PC-9 (cell line): ENCODE measurements around the gene PTOV1. TPM values are rescaled to one million over a fixed set of nuclear protein-coding genes. Genes with fewer than 3 reads are reported as not detected.

ENCODE experiments used
- BruUV-seq: library from RNA; stranded (reverse); fragments of 400-500 nt; replicated peaks from 2 replicates; lab custom pipeline; 2021; lab: Mats Ljungman, UMichigan
- CTCF ChIA-PET: fragments of 300-600 bp; sonication (Branson Sonifier 250); formaldehyde crosslinking; loops from one replicate; lab custom pipeline; 2022; ENCODE audit warnings: antibody characterized with exemption; lab: Charles Lee
- POLR2A ChIA-PET: fragments of 300-600 bp; sonication (Branson Sonifier 250); formaldehyde crosslinking; loops from one replicate; lab custom pipeline; 2022; ENCODE audit warnings: antibody characterized with exemption; ENCODE audit not compliant: unreplicated experiment; lab: Charles Lee
- DNase-seq, 2 experiments: peaks; one replicate each; pipeline versions ENCODE4 v3.0.0 to v3.0.0-alpha.2; 2015 to 2022; ENCODE audit warnings: mixed read lengths in 1 of 2
- H2AFZ ChIP-seq: fragments of 200-600 bp; sonication (generic); 2 replicates; pipeline ENCODE4 v1.8.1; 2017; ENCODE audit warnings: antibody characterized with exemption
- H3F3A ChIP-seq: fragments of 200-600 bp; sonication (generic); 2 replicates; pipeline ENCODE4 v1.8.1; 2017; ENCODE audit warnings: antibody characterized with exemption, mild to moderate bottlenecking, low read depth; ENCODE audit not compliant: insufficient read depth
- H3K27ac ChIP-seq: fragments of 200-600 bp; sonication (generic); 2 replicates; pipeline ENCODE4 v1.6.1; 2016; ENCODE audit warnings: mixed run types
- H3K27me3 ChIP-seq: fragments of 200-600 bp; sonication (generic); 2 replicates; pipeline ENCODE4 v1.6.1; 2016; ENCODE audit warnings: low read depth, mixed run types; ENCODE audit not compliant: insufficient read depth
- H3K36me3 ChIP-seq: fragments of 200-600 bp; sonication (generic); 2 replicates; pipeline ENCODE4 v1.6.1; 2016; ENCODE audit warnings: low read depth, mixed run types
- H3K4me1 ChIP-seq: fragments of 200-600 bp; sonication (generic); replicated peaks from 2 replicates; pipeline ENCODE4 v1.6.1; 2016; ENCODE audit warnings: mixed run types; ENCODE audit not compliant: insufficient read depth
- H3K4me2 ChIP-seq: fragments of 200-600 bp; sonication (generic); 2 replicates; pipeline ENCODE4 v1.6.1; 2017; ENCODE audit warnings: mixed run types
- H3K4me3 ChIP-seq: fragments of 200-600 bp; sonication (generic); 2 replicates; pipeline ENCODE4 v1.6.1; 2016; ENCODE audit warnings: mixed run types
- H3K79me2 ChIP-seq: fragments of 200-600 bp; sonication (generic); 2 replicates; pipeline ENCODE4 v1.6.1; 2017; ENCODE audit warnings: low read depth, mixed run types
- H3K9me2 ChIP-seq: fragments of 200-600 bp; sonication (generic); 2 replicates; pipeline ENCODE4 v1.8.1; 2017; ENCODE audit warnings: mild to moderate bottlenecking; ENCODE audit not compliant: insufficient read depth
- H3K9me3 ChIP-seq: fragments of 200-600 bp; sonication (generic); 2 replicates; pipeline ENCODE4 v1.8.1; 2016; ENCODE audit warnings: low read depth; ENCODE audit not compliant: insufficient read depth
- H4K20me1 ChIP-seq: fragments of 200-600 bp; sonication (generic); 2 replicates; pipeline ENCODE4 v1.8.1; 2017; ENCODE audit not compliant: insufficient read depth
- CTCF ChIP-seq: fragments of 200-600 bp; sonication (generic); conservative IDR thresholded peaks from 2 replicates; pipeline ENCODE4 v1.6.1; 2017; ENCODE audit warnings: mixed run types, antibody characterized with exemption, mild to moderate bottlenecking, moderate library complexity
- EZH2 ChIP-seq: fragments of 200-600 bp; sonication (generic); IDR thresholded peaks from 2 replicates; pipeline ENCODE4 v1.8.0; 2017; ENCODE audit warnings: antibody characterized with exemption, low read depth
- intact Hi-C: fragments of 100-400 bp; cut with micrococcal nuclease; formaldehyde crosslinking; loops from one replicate; pipeline ENCODE4 v1.10.0; 2022; ENCODE audit not compliant: unreplicated experiment
- total RNA-seq: library from RNA; stranded (reverse); gene quantifications from 2 replicates; pipeline ENCODE4 v1.2.3, GENCODE V29; 2021

PTOV1 gene
- total RNA-seq, 1 experiment from 2014 or later: 155 TPM

- Histone ChIP-seq H2AFZ (no peak overlapping the region), H3K27me3 (no peaks in the 10 kb centered on the region), H3K27ac (no peak overlapping the region), H3K4me1 (no peaks in the 10 kb centered on the region), H3K4me2 (no peak overlapping the region), H3K9me2 (no peaks in the 10 kb centered on the region), H3K36me3 (peaks cover 19% of the 10 kb centered on the region), H4K20me1 (peaks cover 8% of the 10 kb centered on the region; the same call in 1 of the 2 replicates), H3K4me3 (no peak overlapping the region), H3F3A (peaks cover 12% of the 10 kb centered on the region), H3K79me2 (no peaks in the 10 kb centered on the region), H3K9me3 (no peaks in the 10 kb centered on the region)
- no peak for DNase-seq
- BruUV-seq: no TSS peak
- CTCF ChIA-PET: no interaction called here
- intact Hi-C loops: no loop called here
- TF ChIP-seq CTCF (no peak), EZH2 (no peak)
- POLR2A ChIA-PET: no interaction called here
Measured at GRCh38 chr19:49837009-49837310, 14.0 kb upstream of the PTOV1 start.

GRCh38 chr19:49837425-49837824, 13.5 kb upstream of the PTOV1 start:
- H3K36me3 ChIP-seq: peaks cover 19% of the 10 kb centered on the region
- BruUV-seq: no TSS peak

GRCh38 chr19:49838885-49839588, 11.9 kb upstream of the PTOV1 start:
- intact Hi-C loops: no loop called here
- no peaks in the 10 kb centered on the region for H3K27me3 ChIP-seq
- no peak overlapping the region for H3K4me2 ChIP-seq
- BruUV-seq: no TSS peak
- DNase-seq: no peak
- ChIA-PET CTCF (no interaction called here), POLR2A (no interaction called here)
- H2AFZ ChIP-seq: no peak overlapping the region
- H3K27ac ChIP-seq: no peak overlapping the region
- no peaks in the 10 kb centered on the region for H3K9me3 ChIP-seq
- no peaks in the 10 kb centered on the region for H3K4me1 ChIP-seq
- no peak for TF ChIP-seq EZH2
- TF ChIP-seq CTCF: no peak
- peaks cover 11% of the 10 kb centered on the region; the same call in 1 of the 2 replicates for H4K20me1 ChIP-seq
- no peak overlapping the region for H3K4me3 ChIP-seq
- no peaks in the 10 kb centered on the region for H3K79me2 ChIP-seq
- H3K36me3 ChIP-seq: peaks cover 19% of the 10 kb centered on the region
- no peaks in the 10 kb centered on the region for H3K9me2 ChIP-seq
- peaks cover 21% of the 10 kb centered on the region for H3F3A ChIP-seq

More at GRCh38 chr19:49837425-49837824, 13.5 kb upstream of the PTOV1 start:
- TF ChIP-seq CTCF (no peak), EZH2 (no peak)
- Histone ChIP-seq H3K27ac (no peak overlapping the region), H4K20me1 (peaks cover 8% of the 10 kb centered on the region; the same call in 1 of the 2 replicates), H3K4me1 (no peaks in the 10 kb centered on the region), H3K9me2 (no peaks in the 10 kb centered on the region), H3K9me3 (no peaks in the 10 kb centered on the region), H3F3A (peaks cover 17% of the 10 kb centered on the region), H3K4me3 (no peak overlapping the region), H3K4me2 (no peak overlapping the region), H3K79me2 (no peaks in the 10 kb centered on the region), H3K27me3 (no peaks in the 10 kb centered on the region), H2AFZ (no peak overlapping the region)
- DNase-seq: no peak
- ChIA-PET CTCF (no interaction called here), POLR2A (no interaction called here)
- intact Hi-C loops: no loop called here
